Testis (tissue), 3 donors: ENCODE measurements around the gene TK2. TPM values are rescaled to one million over a fixed set of nuclear protein-coding genes. Genes with fewer than 3 reads are reported as not detected.

ENCODE experiments used
- DNase-seq: peaks from one replicate; pipeline ENCODE4 v3.0.0-alpha.2; 2019
- H3K27ac ChIP-seq, 2 donors: fragments of 200-600 bp; sonication (generic); one replicate each; pipeline ENCODE4 v1.5.1; 2019
- H3K27me3 ChIP-seq: fragments of 200-600 bp; sonication (generic); one replicate; pipeline ENCODE4 v1.5.1; 2019
- H3K36me3 ChIP-seq: fragments of 200-600 bp; sonication (generic); one replicate; pipeline ENCODE4 v1.5.1; 2017; ENCODE audit warnings: low read depth; ENCODE audit errors: missing control alignments
- H3K4me1 ChIP-seq: fragments of 200-600 bp; sonication (generic); one replicate; pipeline ENCODE4 v1.5.1; 2019
- H3K4me3 ChIP-seq, 2 donors: fragments of 200-600 bp; sonication (generic); one replicate each; pipeline ENCODE4 v1.5.1; 2017 to 2019
- H3K9me3 ChIP-seq: fragments of 200-600 bp; sonication (generic); one replicate; pipeline ENCODE4 v1.5.1; 2017
- POLR2A ChIP-seq: fragments of 450-650 bp; IDR thresholded peaks from one replicate; pipeline ENCODE4 v1.6.1; 2017; ENCODE audit warnings: antibody characterized with exemption, mild to moderate bottlenecking, moderate library complexity
- WGBS, 2 donors: methylation state at CpG; one replicate each; pipeline ENCODE4 v1.1.5; 2018; 5-methylcytosine and 5-hydroxymethylcytosine counted together
- intact Hi-C: fragments of 100-400 bp; cut with DNase I; formaldehyde crosslinking; loops from one replicate; pipeline ENCODE4 v1.15.1; 2023; ENCODE audit warnings: low total_unique reads
- polyA plus RNA-seq: library from polyadenylated mRNA; stranded (reverse); fragments of 350-450 nt; fragmentation: Illumina TruSeq; extraction: RNeasy Lipid Tissue Mini Kit (QIAGEN cat#74804); gene quantifications from one replicate; pipeline ENCODE4 v1.2.3, GENCODE V29; 2014; ENCODE audit warnings: low read depth, low replicate concordance; ENCODE audit not compliant: insufficient read depth
- total RNA-seq, 2 donors: library from RNA; depleted of rRNA; stranded (reverse); fragments of >200 nt; gene quantifications; one replicate each; pipeline ENCODE4 v1.2.3, GENCODE V29; 2016
- TF ChIP-seq, protein P1 (sequence below), 3 experiments: fragments of 450-650 bp in 2 of 3; fragments of 200-600 bp in 1 of 3; sonication (generic) in 1 of 3; IDR thresholded peaks; one replicate each; pipeline ENCODE4 v1.5.1; 2016 to 2019; ENCODE audit warnings: antibody characterized with exemption in 3 of 3, mild to moderate bottlenecking in 2 of 3, moderate library complexity in 1 of 3

TK2 gene
- total and polyA plus RNA-seq, 3 donors from 2014 or later: 51.7 to 73.4 (median 66.8) TPM

- no peak overlapping the region for H3K4me3 ChIP-seq
- H3K9me3 ChIP-seq: no peaks in the 10 kb centered on the region
- no peaks in the 10 kb centered on the region for H3K4me1 ChIP-seq
- WGBS, 2 donors: 96 to 98% methylated on average over 3 of the region's 3 CpGs
- H3K36me3 ChIP-seq: no peaks in the 10 kb centered on the region
- no peaks in the 10 kb centered on the region for H3K27me3 ChIP-seq
- TF ChIP-seq, protein P1, sequence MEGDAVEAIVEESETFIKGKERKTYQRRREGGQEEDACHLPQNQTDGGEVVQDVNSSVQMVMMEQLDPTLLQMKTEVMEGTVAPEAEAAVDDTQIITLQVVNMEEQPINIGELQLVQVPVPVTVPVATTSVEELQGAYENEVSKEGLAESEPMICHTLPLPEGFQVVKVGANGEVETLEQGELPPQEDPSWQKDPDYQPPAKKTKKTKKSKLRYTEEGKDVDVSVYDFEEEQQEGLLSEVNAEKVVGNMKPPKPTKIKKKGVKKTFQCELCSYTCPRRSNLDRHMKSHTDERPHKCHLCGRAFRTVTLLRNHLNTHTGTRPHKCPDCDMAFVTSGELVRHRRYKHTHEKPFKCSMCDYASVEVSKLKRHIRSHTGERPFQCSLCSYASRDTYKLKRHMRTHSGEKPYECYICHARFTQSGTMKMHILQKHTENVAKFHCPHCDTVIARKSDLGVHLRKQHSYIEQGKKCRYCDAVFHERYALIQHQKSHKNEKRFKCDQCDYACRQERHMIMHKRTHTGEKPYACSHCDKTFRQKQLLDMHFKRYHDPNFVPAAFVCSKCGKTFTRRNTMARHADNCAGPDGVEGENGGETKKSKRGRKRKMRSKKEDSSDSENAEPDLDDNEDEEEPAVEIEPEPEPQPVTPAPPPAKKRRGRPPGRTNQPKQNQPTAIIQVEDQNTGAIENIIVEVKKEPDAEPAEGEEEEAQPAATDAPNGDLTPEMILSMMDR (IDR thresholded peaks at IDR 0.05): no peak
- no peak for TF ChIP-seq POLR2A
- no peak overlapping the region for H3K27ac ChIP-seq
- intact Hi-C loops: no loop called here
- no peak for DNase-seq
These were observed 11.6 kb upstream of the TK2 start for GRCh38 chr16:66561381-66562080.

DNA sequence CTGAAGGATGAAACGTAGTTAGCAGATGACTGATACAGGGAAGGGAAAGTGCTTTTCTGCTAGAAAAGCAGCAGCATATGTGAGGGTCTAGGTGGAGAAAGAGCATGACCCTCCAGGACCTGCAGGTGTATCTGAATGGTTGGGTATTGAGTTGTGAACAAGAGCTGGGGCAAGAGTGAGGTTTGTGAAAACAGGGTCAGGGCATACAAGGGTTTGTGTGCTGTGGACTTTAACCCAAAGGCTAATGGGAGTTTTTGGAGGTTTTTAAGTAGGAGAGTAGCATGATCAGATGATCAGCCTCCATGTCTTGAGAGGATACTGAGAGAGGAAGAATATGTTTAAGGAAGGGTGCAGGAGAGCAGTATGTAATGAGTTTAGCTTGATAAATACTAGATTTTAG, 10.2 kb upstream of the TK2 start:
- Histone ChIP-seq H3K4me1 (no peaks in the 10 kb centered on the region), H3K27me3 (no peaks in the 10 kb centered on the region), H3K9me3 (no peaks in the 10 kb centered on the region), H3K4me3 (no peak overlapping the region), H3K36me3 (no peaks in the 10 kb centered on the region), H3K27ac (no peak overlapping the region)
- TF ChIP-seq, protein P1 (IDR thresholded peaks at IDR 0.05): no peak
- TF ChIP-seq POLR2A: no peak
- intact Hi-C loops: no loop called here
- 77 to 80% methylated on average over 1 of the region's 1 CpG for WGBS, 2 donors
- no peak for DNase-seq

- no peak overlapping the region for H3K27ac ChIP-seq
- peaks cover 14% of the 10 kb centered on the region for H3K4me1 ChIP-seq
- intact Hi-C loops: no loop called here
- WGBS, 2 donors: 89 to 98% methylated on average over 6 of the region's 6 CpGs
- no peaks in the 10 kb centered on the region for H3K36me3 ChIP-seq
- H3K4me3 ChIP-seq: no peak overlapping the region
- H3K9me3 ChIP-seq: no peaks in the 10 kb centered on the region
- no peak for DNase-seq
- no peak for TF ChIP-seq POLR2A
- TF ChIP-seq, protein P1 (IDR thresholded peaks at IDR 0.05): no peak
- no peaks in the 10 kb centered on the region for H3K27me3 ChIP-seq
These were observed 4.6 kb upstream of the TK2 start for GRCh38 chr16:66554495-66554894.

- H3K4me1 ChIP-seq: peaks cover 14% of the 10 kb centered on the region
- peak overlapping the region in 1 of 2 donors; percentile 74 for H3K4me3 ChIP-seq
- no peaks in the 10 kb centered on the region for H3K36me3 ChIP-seq
- no peak overlapping the region for H3K27ac ChIP-seq
- no peak for DNase-seq
- intact Hi-C loops: no loop called here
- 89 to 94% methylated on average over 3 of the region's 3 CpGs for WGBS, 2 donors
- TF ChIP-seq, protein P1 (IDR thresholded peaks at IDR 0.05): no peak
- H3K27me3 ChIP-seq: no peaks in the 10 kb centered on the region
- H3K9me3 ChIP-seq: no peaks in the 10 kb centered on the region
These were observed 4.1 kb upstream of the TK2 start for GRCh38 chr16:66554021-66554420.

- H3K4me1 ChIP-seq: peaks cover 22% of the 10 kb centered on the region
- intact Hi-C loops: no loop called here
- no peaks in the 10 kb centered on the region for H3K27me3 ChIP-seq
- H3K36me3 ChIP-seq: no peaks in the 10 kb centered on the region
- WGBS, 2 donors: 20 to 36% methylated on average over 8 of the region's 8 CpGs
- no peak for DNase-seq
- peak overlapping the region in 1 of 2 donors; percentile 93 for H3K27ac ChIP-seq
- no peaks in the 10 kb centered on the region for H3K9me3 ChIP-seq
- H3K4me3 ChIP-seq: peak overlapping the region; percentile 64 to 74
- TF ChIP-seq, protein P1 (IDR thresholded peaks at IDR 0.05): no peak
- TF ChIP-seq POLR2A: no peak
These were observed 3.3 kb upstream of the TK2 start for GRCh38 chr16:66553223-66553622.
